Stimulated activated CD4-positive, alpha-beta T cell treated with anti-CD3 and anti-CD28 coated beads, Interleukin-4, amount 100 ng/mL, for 48 hours (primary cell): ENCODE data around the gene ANKH.

Experiments
- DNase-seq, 2 donors: peaks; one replicate each; pipeline ENCODE4 v3.0.0-alpha.2; 2020; ENCODE audit warnings: low read depth in 2 of 2

The ANKH gene

DNA sequence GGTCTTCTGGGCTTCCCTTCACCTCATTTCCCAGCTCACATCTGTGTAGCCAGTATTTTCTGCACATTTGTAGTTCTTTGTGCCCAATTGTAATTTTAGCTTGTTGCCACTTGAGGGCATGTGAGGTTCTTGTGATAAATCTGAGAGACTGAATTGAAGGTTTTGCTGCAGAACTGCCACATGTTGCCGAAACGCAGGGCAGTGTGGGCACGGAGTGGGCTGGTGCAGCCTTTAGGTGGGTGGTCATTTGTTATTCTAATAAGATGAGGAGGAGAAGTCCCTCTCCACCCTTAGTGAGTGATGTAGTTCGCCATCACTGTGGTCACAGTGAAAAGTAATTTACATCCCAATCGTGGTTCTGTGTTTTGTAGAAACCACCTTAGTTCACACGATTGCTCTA, 185.8 kb downstream of the ANKH start:
- DNase-seq: peak in 1 of 2 donors; percentile 36

DNA sequence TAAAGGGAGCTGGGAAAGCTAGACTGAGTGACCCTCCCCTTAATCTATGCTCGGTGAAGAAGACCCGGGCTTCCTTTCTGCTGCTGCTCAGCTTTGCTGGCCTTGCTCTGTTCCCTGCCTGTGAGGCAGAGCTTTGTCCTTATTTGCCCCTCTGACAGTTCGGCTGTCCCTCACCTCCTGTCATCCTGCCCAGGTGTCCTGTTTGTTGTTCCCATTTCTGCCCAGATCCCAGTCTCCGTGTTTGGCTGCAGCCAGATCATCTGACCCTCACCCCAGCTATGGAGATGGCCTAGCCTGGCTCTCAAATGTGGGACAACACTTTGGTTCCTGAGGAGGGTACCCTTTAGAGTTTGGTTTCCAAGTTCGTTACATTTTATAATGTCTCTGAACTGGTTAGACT, 186.8 kb downstream of the ANKH start:
- no peak for DNase-seq

DNA sequence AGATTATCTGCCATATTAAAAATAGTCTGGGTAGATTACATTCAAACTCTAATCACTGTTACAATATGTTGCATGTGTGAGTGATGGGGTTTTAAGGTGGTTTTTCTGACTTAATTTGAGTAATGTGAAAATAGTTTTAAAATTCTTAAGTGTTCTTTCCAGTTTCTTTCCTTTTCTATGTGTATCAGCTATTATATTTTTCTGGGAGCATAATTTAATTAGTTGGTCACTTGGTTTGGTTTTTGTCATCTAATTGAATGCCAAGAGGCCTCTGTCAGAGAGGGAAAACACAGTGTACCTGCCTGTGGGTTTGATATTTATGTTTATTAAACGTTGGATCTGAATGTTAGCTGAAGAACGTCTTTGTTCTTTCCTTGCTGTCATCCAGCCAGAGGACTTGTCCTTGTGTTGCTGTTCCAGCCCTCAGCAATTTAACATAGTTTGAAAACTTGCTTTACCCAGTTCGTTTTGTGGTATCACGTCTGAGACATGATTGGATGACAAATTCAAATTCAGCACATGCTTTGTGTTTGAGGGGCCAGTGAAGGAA, 187.6 kb downstream of the ANKH start:
- no peak for DNase-seq

DNA sequence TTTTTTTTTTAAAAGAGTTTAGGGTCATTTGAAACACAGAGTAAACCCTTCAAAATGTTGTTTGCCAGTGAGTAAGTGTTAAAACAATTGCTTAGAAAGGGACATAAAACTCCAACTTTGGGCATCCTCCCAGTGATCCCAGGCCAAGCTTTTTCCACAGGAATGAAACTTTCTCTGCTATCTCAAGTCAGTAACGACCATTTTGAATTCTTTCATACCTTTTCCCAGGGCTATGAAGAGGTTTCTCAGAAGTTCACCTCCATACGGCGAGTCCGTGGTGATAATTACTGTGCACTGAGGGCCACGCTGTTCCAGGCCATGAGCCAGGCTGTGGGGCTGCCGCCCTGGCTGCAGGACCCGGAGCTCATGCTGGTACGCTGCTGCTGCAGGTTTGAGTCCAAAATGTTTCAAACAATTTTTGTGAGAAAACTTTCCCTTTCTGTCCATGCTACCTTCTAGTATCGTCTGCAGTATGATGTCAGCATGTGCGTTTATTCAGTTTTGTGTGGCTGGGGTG, 190.3 kb downstream of the ANKH start:
- DNase-seq: no peak

DNA sequence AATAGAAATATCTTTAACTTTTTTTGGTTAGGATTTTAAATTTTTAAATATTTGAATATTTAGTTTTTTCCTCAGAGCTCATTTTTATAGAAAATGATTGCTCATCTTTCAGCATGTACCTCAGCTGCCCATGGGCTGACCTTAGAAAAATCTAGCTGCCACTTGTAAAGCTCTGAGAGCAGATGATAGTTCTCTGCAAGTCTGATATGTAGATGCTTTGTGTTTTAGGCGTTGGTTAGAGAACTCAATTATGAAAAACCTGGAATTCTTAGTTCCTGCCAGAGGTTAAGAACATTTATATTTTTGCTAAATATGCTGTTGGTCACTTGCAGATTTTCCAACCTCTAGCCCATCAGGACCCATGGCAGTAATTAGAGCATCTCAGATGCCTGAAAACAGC, 192.0 kb downstream of the ANKH start:
- DNase-seq: no peak

DNA sequence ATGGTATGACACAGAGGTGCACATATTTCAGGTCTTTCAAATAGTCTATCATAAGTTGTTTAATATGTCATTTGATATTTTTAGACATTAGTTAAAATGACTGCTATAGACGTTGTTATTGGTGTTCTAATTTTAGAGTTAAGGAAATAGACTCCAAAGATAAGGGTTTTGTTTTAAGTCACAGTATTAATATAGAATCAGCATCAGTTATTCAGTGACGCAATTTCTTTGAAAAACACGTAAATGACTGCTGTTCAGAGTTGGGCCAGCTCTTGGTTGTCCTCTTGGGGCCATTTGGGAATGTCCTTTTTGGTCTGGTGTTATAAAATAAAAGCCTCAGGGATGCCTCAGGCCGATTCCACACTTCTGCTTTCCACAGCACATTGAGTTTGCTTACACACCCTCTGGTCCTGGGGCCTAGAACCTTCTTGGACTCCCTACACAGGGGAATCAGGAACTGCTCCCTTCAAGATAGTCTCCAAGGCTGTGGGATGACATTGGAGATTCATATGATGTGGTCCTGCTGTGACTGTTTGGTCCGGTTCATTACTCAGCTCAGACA, 192.7 kb downstream of the ANKH start:
- DNase-seq: no peak

DNA sequence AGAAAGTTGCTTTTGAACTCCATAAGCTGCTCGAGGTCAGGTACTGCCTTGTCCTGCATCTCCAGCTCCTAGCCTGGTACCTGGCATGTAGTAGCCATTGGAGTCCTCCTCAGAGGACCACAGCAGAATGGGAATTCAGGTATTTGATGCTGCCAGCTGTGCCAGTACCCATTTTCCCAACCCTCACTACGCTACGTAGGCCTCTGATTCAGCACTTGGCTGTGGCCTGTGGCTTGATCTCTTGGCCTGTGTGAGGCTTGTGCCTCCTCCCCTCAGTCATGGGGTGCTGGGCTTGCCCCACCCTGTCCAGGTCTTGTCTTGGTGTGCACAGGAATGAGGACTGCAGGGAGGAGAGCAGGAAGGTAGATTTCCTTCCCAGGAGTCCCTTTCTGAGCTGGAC, 195.3 kb downstream of the ANKH start:
- DNase-seq: no peak

DNA sequence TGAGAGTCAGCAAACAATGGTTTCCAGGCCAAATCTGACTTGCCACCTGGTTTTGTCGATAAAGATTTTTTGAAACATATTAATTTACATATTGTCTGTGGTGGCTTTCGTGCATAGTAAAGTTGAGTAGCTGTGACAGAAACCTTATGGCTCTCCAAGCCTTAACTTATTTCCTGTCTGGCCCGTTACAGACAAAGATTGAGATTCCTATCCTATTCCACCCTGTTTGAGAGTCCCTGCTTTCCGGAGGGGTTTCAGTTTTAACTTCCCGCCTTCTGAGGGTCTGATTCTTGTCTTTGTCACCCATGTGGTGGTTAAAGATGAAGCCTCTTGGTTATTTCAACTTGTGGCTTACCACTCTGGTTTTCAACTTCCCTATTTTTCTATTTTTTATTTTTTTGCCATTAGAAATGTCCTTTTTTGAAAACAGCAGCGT, 195.7 kb downstream of the ANKH start:
- no peak for DNase-seq

DNA sequence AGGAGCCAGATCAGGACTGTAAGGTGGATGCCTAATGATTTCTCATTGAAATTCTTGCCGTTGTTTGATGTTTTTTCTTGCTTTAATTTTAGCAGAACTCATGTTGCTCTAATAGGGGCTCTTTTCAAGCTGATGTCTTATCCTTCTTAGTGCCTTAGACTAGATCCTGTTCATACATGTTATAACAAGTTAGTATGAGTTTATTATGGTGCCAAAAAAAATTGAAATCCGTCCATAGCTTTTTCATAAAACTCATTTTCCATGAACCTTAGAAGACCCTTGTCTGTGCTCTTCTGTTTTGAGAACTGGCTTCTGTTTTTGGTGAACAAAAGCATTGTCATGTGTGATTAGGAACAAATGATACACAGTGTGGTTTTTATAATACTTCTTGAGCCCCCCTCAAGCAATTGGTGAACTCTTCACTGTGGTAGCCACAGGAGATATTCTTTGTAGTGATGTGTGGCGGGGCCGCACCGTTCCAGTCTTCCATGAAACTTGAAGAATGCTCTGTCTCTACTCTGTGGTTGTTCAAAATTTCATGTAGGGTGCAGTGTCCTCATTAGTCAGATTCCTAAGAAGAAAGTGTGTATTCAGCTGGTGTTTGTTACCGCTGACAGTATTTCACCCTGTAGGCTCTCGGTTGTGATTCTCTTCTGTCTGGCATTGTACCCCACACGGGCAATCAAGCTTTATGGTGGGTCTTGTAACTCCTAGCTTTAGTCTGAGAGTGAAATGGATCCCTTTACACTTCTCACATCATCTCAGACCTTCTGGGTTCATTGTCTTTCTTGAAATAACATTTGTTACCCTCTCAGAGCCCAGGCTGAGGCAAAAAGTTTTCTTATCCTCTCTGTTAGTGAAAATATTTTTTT, 196.4 kb downstream of the ANKH start:
- no peak for DNase-seq

DNA sequence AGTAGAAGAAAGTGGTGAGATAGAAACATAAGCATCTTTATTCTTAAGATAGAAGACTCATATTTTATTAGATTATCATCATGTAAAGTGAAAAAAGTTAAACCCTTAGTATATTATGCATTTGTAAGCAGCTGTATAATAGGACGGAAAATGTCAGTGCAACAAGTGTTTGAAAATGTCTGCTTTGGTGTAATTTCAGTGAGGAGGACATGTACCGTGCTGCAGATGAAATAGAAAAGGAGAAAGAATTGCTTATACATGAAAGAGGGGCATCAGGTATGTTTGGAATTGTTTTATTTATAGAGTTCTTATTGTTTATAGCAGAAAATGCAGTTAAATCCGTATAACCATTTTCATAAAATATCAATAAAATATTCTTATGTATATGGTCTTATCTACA, 198.1 kb downstream of the ANKH start:
- DNase-seq: no peak

DNA sequence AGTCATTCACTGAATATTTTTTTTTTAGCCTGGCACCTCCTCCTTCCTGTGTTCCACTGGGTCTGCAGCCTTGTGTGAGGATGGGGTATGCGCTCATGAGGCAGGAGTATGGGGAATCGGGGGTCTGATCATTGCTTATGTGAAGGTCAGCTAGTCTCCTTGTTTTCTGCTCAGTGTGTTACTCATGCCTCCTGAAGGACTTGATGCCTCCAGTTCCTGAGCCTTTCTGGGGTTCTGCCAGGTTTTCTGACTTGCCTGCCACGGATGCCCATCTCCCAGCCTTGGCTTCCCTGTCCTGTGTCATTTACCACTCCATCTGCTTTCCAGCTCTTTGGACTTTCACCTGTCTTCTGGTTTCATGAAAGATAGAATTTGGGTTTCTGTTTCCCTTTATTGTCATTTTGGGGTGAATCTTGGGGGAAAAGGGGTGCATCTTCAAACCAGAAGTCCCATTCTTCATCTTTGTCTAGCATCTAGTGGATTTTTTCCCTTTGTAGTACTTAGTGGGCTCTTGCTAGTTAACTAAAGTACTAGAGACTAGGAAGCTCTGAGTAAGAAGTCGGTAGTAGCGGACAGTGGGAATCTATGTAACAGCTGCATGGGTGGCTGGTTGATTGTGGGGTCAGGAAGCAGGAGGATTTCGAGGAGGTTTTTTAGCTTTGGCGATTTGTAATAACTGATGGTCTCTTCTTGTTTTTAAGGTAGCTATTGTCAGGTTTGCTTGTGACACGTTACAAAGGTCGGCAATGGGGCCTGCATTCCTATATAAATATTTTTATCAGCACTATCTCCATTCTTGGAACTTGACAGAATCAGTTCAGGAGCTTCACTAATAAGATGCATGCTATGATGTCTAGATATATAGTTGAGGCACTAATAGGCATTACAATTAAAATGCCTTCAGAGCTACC, 198.8 kb downstream of the ANKH start:
- no peak for DNase-seq

DNA sequence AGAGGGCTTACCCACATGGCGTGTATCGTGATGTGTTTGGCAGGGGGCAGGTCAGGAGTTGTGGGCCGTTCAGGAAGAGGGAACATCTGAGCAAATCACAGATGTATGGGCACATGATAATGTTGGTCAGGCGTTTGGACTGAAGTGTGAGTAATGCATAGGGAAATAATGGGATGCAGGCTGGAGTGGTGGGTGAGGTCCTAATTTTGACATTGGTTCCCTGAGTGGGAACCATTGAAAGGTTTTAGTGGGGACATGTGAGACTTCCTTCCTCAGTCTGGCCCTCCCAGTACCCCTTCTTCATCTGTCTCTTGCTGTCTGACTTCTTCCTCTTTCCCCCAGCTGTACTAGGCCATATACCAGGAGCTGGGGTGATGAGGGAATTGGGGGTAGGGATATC, 199.5 kb downstream of the ANKH start:
- DNase-seq: no peak

DNA sequence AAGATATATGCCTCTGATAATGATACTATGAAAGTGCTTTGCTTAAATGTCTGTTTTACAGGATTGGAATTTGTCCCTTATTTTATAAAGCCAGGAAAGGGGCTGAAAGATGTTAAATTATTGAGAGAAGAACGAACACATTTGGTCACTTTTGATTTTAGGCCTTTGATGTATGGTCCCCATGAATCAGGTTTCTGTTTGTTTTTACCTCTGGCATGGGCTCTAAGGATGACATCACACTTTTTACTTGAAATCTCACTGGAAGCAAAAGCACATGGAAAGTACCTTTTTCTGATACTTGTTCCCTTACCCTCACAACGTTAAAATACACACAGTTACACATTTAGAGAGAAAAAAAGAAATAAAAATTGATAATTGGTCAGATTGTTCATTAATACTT, 200.2 kb downstream of the ANKH start:
- DNase-seq: no peak

DNA sequence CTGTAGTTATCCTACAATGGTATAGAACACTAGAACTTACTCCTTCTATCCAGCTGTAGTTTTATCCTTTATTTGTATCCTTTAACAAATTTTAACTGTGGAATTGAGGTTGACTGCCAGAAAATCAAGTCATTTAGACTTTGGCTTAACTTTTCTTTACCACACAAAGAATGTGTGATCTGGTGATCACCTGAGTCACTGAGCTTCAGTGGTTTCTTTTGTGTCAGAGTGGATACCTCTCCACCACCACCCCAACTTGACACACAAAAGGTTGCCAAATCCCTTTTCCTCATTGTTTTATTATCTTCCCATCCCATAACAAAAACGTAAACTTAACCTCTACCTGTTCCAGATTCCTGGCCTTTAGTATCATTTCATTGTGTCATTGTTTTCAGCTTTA, 201.6 kb downstream of the ANKH start:
- no peak for DNase-seq

DNA sequence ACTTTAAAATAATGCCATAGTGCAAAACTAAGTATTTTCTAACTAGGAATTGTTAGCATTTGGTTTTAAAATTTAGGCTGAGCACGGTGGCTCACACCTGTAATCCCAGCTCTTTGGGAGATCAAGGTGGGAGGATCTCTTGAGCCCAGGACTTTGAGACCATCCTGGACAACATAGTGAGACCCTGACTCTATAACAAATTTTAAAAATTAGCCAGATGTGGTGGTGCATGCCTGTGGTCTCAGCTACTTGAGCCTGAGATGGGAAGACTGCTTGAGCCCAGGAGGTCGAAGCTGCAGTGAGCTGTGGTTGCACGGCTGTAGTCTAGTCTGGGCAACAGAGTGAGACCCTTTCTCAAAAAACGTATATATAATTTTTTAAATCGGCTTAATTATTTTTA, 202.2 kb downstream of the ANKH start:
- DNase-seq: no peak

DNA sequence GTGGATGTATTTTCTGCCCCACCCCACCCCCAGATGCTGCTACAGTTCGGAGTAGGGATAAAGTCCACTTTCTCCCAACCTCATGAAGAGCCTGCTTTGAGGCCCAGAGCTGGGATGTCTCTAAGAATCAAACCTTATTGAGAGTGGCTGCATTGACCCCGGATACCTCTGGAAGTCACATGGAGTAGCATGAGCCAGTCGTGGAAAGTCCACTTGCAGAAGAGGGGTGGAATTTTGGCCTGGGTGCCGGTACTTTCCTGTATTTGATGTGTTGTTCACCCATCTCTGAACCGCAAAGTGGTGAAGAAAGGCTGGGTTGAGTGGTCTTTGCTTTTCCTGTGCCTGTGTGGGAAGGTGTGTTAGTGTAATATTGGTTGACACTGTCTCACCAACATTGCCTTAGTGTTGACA, 203.4 kb downstream of the ANKH start:
- DNase-seq: no peak

DNA sequence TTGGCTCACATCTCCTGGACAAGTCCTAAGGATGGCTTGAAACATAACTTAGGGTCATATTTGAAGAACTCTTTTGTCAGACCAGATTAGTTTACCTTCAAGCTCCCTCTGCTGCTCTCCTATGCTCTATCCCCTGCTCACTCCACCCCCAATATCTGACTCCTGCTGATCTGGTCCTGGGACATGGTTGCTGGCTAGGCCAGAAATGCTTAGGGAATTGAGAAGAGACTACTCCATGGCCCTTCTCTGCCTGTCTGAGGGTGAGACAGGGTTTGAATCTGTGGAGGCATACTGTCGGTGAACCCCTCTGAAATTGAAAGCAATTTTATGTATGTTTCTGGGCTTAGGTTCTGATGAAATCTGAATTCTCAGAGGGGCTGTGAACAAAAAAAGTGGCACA, 203.8 kb downstream of the ANKH start:
- no peak for DNase-seq

DNA sequence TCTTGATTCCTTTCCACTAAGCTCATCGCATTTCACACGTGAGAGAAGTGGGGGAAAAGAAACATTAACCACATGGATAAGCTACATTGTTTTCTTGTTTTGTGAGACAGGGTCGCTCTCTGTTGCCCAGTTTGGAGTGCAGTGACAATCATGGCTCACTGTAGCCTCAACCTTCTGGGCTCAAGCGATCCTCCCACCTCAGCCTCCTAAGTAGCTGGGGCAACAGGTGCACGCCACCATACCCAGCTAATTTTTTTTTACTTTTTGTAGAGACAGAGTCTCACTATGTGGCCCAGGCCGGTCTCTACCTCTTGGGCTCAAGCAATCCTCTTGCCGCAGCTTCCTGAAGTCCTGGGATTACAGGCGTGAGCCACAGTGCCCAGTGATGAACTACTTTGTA, 204.3 kb downstream of the ANKH start:
- DNase-seq: no peak

DNA sequence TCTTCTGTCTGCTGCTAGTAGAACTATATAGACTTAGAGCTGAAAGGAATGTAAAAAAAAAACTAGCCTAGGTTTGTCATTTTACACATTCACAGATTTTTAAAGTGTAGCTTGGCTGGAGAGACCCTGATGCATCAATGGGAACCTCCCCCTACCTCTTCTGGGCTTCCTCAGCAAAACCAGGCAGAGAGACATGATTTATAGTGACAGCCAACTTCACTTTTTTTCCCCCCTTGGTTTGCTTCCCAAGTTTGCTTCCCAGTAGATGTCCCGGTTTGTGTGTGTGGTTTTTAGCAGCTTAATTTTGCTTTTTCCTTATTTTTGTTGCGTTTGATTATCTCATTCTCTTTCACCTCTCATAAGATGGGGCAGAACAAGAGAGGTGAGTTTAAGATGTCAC, 205.2 kb downstream of the ANKH start:
- DNase-seq: no peak

DNA sequence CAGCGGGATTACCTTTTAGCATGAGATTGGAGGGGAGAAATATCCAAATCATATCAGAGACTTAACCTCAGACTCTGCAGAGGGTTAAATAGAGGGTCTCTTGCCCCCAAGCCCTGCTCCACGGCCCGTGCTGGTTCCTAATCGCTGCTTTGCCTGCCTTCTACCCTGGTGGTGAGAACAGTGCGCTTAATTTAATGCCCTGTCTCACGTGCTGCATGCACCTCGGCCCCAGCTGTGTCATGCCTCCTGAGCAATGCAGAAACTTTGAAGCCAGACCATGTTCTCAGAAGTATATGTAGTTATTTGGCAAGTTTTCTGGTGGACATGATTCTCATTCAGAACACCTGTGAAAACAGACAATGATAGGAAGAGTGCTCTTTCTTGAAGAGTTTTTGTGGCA, 205.6 kb downstream of the ANKH start:
- peak; percentile 42 for DNase-seq

DNA sequence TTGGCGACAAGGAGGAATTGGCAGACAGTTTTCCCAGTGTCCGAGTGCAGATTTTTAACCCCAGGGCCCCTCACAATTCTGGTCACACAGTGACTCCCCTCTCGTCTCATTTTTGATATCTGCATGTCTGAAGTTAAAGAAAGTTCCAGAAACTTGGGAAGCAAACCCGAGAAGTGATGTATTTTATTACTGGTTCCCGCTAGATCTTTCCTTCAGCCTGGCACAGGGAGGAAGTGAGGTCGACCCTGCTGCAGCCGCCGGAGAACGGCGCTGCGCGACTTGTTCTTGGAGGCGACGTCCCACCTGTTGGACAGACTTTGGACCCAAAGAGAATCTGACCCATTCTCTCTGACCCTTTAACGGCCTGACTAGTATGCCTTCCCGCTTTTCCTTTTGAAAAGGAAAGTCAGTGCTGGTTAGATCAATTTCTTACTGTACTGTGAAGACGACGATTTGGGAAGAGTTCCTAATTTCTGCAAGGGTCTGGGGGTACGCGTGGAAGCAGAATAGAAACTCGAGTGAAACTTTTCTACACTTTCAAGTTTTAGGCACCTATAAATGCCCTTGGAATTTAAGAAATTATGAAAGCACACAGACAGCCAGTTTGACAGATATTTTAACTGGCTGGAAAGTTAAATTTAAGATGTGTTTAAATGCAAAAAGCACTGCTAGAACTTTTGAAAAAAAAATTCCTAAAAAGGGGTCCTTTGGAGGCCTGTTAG, 206.3 kb downstream of the ANKH start:
- DNase-seq: no peak
